Stimulated activated CD8-positive, alpha-beta memory T cell treated with anti-CD3 and anti-CD28 coated beads, Interleukin-15, amount 100 ng/mL, for 1 hour (primary cell): ENCODE data around the gene SORCS2.

Experiments
- DNase-seq: peaks from one replicate; pipeline ENCODE4 v3.0.0-alpha.2; 2020; ENCODE audit warnings: low read depth

Gene SORCS2

GRCh38 chr4:7291372-7292114 lies 99.2 kb downstream of the SORCS2 start:
- DNase-seq: no peak

DNA sequence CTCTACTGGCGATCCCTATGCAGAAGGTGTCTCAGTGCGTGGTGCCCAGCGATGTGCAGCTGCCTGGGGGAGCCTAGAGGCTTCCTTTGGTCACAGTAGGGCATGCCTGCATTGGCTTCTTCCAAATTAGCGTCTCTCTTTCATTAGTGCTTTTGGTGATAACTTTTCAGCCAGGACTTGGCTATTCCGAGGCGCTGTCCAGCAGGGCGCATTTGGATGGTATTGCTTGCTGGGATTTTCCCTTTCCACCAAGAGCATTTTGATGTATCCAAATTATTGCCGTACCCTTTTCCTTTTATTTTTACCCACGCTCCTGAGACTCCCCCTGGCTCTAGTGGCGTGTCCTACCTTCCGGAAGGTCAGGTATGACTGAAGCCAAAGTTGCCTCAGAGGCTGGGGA lies 101.4 kb downstream of the SORCS2 start:
- no peak for DNase-seq

GRCh38 chr4:7294176-7294756 lies 101.9 kb downstream of the SORCS2 start:
- no peak for DNase-seq

DNA sequence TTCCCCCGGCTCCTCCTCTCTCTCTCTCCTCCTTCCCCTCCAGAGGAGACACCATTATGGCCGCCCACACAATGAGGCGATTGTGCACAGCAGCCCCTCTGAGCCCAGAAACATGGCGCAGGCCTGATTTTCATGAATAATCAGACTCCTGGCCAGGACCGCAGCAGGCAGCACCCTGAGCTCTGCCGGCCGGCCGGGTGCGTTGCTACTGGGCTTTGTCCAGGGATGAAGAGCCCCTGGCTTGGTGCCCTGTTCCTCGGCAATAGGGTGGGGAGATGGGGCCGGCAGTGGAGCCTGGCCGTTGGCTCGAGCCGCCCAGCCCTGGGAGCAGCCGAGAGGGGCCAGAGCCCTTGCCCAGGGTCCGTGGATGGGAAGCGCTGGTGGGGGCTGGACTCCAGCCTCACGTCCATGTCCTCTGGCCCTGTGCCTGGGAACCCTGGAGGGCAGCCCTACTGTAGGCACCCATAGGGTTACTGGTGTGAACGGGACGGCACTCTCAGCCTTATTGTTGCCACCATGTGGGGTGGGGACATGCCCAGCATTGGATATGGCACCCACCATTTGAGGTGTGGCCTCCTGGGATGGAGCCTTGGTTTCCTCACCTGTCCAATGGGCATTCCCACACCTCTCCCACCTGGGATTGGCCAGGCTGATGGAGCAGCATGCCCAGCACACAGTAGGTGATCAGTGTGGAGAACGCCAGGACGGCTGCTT lies 103.0 kb downstream of the SORCS2 start:
- no peak for DNase-seq

DNA sequence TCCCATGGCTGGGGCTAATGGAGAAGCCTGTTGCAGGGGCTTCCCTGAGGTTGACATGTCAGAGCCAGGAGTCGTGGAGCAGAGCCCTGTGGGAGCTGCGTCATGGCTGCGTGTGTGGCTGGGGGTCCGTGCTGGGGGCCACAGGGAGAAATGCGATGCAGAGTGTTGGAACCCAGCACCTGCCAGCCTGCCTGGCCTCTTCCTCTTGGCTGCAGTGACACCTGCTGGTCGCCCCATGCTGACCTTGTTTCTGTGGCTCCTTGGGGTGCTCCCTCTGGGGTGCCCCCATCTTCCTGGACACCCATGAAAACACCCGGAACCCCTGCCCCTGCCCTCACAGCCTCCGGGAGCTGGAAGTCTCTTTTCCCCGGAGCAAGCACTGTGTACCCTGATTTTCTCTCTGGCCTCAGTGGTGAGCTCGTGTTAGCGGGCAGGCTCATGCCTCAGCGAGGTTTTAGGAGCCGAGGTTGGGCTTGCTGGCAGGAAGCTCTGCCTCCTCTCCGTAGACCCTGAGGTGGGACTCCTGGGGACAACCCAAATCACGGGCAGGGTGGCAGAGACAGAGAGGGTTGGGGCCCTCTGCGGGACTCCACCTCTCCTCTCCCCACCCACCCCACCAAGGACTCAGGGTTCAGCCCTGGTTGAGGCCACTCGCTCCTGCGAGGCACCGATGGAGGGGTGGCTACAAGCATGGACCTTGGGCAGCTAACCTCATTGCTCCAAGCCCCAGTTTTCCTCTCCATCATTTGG lies 103.7 kb downstream of the SORCS2 start:
- no peak for DNase-seq

GRCh38 chr4:7296661-7297335 lies 104.5 kb downstream of the SORCS2 start:
- no peak for DNase-seq

- DNase-seq: no peak
Measured at GRCh38 chr4:7297374-7297773, 105.0 kb downstream of the SORCS2 start.

DNA sequence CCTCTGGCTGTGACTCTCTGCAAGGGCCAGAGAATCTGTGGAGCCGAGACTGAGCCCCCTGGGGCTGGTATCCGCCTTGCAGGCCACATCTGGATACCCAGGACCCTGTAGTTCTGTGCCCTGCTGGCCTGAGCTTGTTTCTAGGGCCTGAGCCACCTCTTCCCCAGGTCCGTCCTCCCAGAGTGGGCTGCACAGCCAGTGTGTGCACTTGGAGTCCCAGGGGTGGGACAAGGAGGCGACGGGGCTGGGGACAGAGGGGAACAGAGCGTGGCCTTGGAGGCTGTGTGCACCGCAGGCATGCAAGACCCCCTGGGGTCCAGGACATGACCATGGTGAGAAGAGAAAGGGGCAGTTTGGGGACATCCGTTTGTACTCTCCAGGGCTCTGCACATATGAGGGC lies 105.5 kb downstream of the SORCS2 start:
- DNase-seq: no peak

GRCh38 chr4:7298619-7299009 lies 106.3 kb downstream of the SORCS2 start:
- DNase-seq: no peak

GRCh38 chr4:7299010-7299907 lies 106.9 kb downstream of the SORCS2 start:
- DNase-seq: no peak

GRCh38 chr4:7299908-7300710 lies 107.8 kb downstream of the SORCS2 start:
- no peak for DNase-seq

GRCh38 chr4:7300711-7301095 lies 108.4 kb downstream of the SORCS2 start:
- no peak for DNase-seq

DNA sequence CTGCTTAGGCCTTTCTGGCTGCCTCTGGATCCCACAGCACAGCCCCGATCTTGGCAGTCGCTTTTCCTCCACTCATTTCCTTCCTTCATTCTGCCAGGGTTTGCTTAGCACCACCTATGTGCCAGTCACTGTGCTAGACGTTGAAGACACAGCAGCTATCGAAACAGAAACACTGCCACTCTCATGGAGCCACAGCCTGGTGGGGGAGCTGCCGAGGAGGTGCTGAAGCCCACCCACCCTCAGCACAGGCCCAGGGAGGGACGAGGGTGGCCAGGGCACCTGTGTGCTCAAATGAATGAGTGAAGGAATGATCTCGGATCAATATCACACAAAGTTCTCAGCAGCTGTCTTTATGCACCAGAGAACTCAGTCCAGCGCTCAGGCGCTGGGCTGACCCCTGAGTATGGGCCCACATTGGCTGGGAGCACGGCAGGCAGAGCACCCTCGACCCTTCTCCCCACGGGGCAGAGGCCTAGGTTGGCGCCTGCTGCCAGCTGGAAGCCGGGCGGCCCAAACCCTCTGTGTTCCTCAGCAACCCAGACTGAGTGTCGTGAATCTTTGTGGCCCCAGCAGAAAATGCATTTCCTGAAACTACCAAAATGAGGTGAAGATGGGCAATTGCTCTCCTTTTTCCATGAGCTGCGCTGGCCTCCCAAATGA lies 108.9 kb downstream of the SORCS2 start:
- no peak for DNase-seq

GRCh38 chr4:7301846-7302630 lies 109.7 kb downstream of the SORCS2 start:
- no peak for DNase-seq

- no peak for DNase-seq
Measured at GRCh38 chr4:7302781-7303404, 110.6 kb downstream of the SORCS2 start.

GRCh38 chr4:7303561-7303960 lies 111.2 kb downstream of the SORCS2 start:
- no peak for DNase-seq

GRCh38 chr4:7304436-7304835 lies 112.1 kb downstream of the SORCS2 start:
- DNase-seq: no peak
